PC-9 (cell line): ENCODE results near the gene SPRING1. TPM values are rescaled to one million over a fixed set of nuclear protein-coding genes. Genes with fewer than 3 reads are reported as not detected.

Source experiments
- BruUV-seq: library from RNA; stranded (reverse); fragments of 400-500 nt; replicated peaks from 2 replicates; lab custom pipeline; 2021; lab: Mats Ljungman, UMichigan
- CTCF ChIA-PET: fragments of 300-600 bp; sonication (Branson Sonifier 250); formaldehyde crosslinking; loops from one replicate; lab custom pipeline; 2022; ENCODE audit warnings: antibody characterized with exemption; lab: Charles Lee
- POLR2A ChIA-PET: fragments of 300-600 bp; sonication (Branson Sonifier 250); formaldehyde crosslinking; loops from one replicate; lab custom pipeline; 2022; ENCODE audit warnings: antibody characterized with exemption; ENCODE audit not compliant: unreplicated experiment; lab: Charles Lee
- DNase-seq, 2 experiments: peaks; one replicate each; pipeline versions ENCODE4 v3.0.0 to v3.0.0-alpha.2; 2015 to 2022; ENCODE audit warnings: mixed read lengths in 1 of 2
- H2AFZ ChIP-seq: fragments of 200-600 bp; sonication (generic); 2 replicates; pipeline ENCODE4 v1.8.1; 2017; ENCODE audit warnings: antibody characterized with exemption
- H3F3A ChIP-seq: fragments of 200-600 bp; sonication (generic); 2 replicates; pipeline ENCODE4 v1.8.1; 2017; ENCODE audit warnings: antibody characterized with exemption, mild to moderate bottlenecking, low read depth; ENCODE audit not compliant: insufficient read depth
- H3K27ac ChIP-seq: fragments of 200-600 bp; sonication (generic); 2 replicates; pipeline ENCODE4 v1.6.1; 2016; ENCODE audit warnings: mixed run types
- H3K27me3 ChIP-seq: fragments of 200-600 bp; sonication (generic); 2 replicates; pipeline ENCODE4 v1.6.1; 2016; ENCODE audit warnings: low read depth, mixed run types; ENCODE audit not compliant: insufficient read depth
- H3K36me3 ChIP-seq: fragments of 200-600 bp; sonication (generic); 2 replicates; pipeline ENCODE4 v1.6.1; 2016; ENCODE audit warnings: low read depth, mixed run types
- H3K4me1 ChIP-seq: fragments of 200-600 bp; sonication (generic); replicated peaks from 2 replicates; pipeline ENCODE4 v1.6.1; 2016; ENCODE audit warnings: mixed run types; ENCODE audit not compliant: insufficient read depth
- H3K4me2 ChIP-seq: fragments of 200-600 bp; sonication (generic); 2 replicates; pipeline ENCODE4 v1.6.1; 2017; ENCODE audit warnings: mixed run types
- H3K4me3 ChIP-seq: fragments of 200-600 bp; sonication (generic); 2 replicates; pipeline ENCODE4 v1.6.1; 2016; ENCODE audit warnings: mixed run types
- H3K79me2 ChIP-seq: fragments of 200-600 bp; sonication (generic); 2 replicates; pipeline ENCODE4 v1.6.1; 2017; ENCODE audit warnings: low read depth, mixed run types
- H3K9me2 ChIP-seq: fragments of 200-600 bp; sonication (generic); 2 replicates; pipeline ENCODE4 v1.8.1; 2017; ENCODE audit warnings: mild to moderate bottlenecking; ENCODE audit not compliant: insufficient read depth
- H3K9me3 ChIP-seq: fragments of 200-600 bp; sonication (generic); 2 replicates; pipeline ENCODE4 v1.8.1; 2016; ENCODE audit warnings: low read depth; ENCODE audit not compliant: insufficient read depth
- H4K20me1 ChIP-seq: fragments of 200-600 bp; sonication (generic); 2 replicates; pipeline ENCODE4 v1.8.1; 2017; ENCODE audit not compliant: insufficient read depth
- CTCF ChIP-seq: fragments of 200-600 bp; sonication (generic); conservative IDR thresholded peaks from 2 replicates; pipeline ENCODE4 v1.6.1; 2017; ENCODE audit warnings: mixed run types, antibody characterized with exemption, mild to moderate bottlenecking, moderate library complexity
- EZH2 ChIP-seq: fragments of 200-600 bp; sonication (generic); IDR thresholded peaks from 2 replicates; pipeline ENCODE4 v1.8.0; 2017; ENCODE audit warnings: antibody characterized with exemption, low read depth
- intact Hi-C: fragments of 100-400 bp; cut with micrococcal nuclease; formaldehyde crosslinking; loops from one replicate; pipeline ENCODE4 v1.10.0; 2022; ENCODE audit not compliant: unreplicated experiment
- total RNA-seq: library from RNA; stranded (reverse); gene quantifications from 2 replicates; pipeline ENCODE4 v1.2.3, GENCODE V29; 2021

The SPRING1 gene
- total RNA-seq, 1 experiment from 2014 or later, result 29.3 TPM

- BruUV-seq, result no TSS peak
- no peaks in the 10 kb centered on the region for H3K9me2 ChIP-seq
- no peak overlapping the region for H3K4me2 ChIP-seq
- no peak overlapping the region for H2AFZ ChIP-seq
- no peak for DNase-seq
- no peak overlapping the region for H3K4me3 ChIP-seq
- peaks cover 5% of the 10 kb centered on the region; the same call in 1 of the 2 replicates for H3K36me3 ChIP-seq
- H3K4me1 ChIP-seq, result peaks cover 13% of the 10 kb centered on the region
- intact Hi-C loops, result no loop called here
- CTCF ChIA-PET, result no interaction called here
- POLR2A ChIA-PET, result no interaction called here
- TF ChIP-seq EZH2 (no peak), CTCF (no peak)
- no peaks in the 10 kb centered on the region for H3K27me3 ChIP-seq
- H3F3A ChIP-seq, result 0 out of 2 replicates have a peak, but pooled peaks cover 7% of the 10 kb centered on the region
- H3K79me2 ChIP-seq, result 0 out of 2 replicates have a peak, but pooled peaks cover 12% of the 10 kb centered on the region
- no peaks in the 10 kb centered on the region for H3K9me3 ChIP-seq
- 0 out of 2 replicates have a peak, but pooled peaks cover 5% of the 10 kb centered on the region for H4K20me1 ChIP-seq
- no peak overlapping the region for H3K27ac ChIP-seq
These were observed 15.6 kb downstream of the SPRING1 start for GRCh38 chr12:116722245-116722644.

- Histone ChIP-seq H3K4me3 (no peak overlapping the region), H3K27me3 (no peaks in the 10 kb centered on the region), H3K27ac (no peak overlapping the region), H3K79me2 (0 out of 2 replicates have a peak, but pooled peaks cover 4% of the 10 kb centered on the region), H3K9me2 (no peaks in the 10 kb centered on the region), H3K36me3 (peaks cover 5% of the 10 kb centered on the region; the same call in 1 of the 2 replicates), H3K4me1 (peaks cover 13% of the 10 kb centered on the region), H3F3A (0 out of 2 replicates have a peak, but pooled peaks cover 7% of the 10 kb centered on the region), H3K9me3 (no peaks in the 10 kb centered on the region), H4K20me1 (0 out of 2 replicates have a peak, but pooled peaks cover 5% of the 10 kb centered on the region), H2AFZ (no peak overlapping the region), H3K4me2 (no peak overlapping the region)
- ChIA-PET POLR2A (no interaction called here), CTCF (no interaction called here)
- DNase-seq, result no peak
- BruUV-seq, result no TSS peak
- intact Hi-C loops, result no loop called here
- no peak for TF ChIP-seq EZH2
- no peak for TF ChIP-seq CTCF
These were observed 17.9 kb downstream of the SPRING1 start for GRCh38 chr12:116719731-116720528.

GRCh38 chr12:116718655-116719454, 19.0 kb downstream of the SPRING1 start:
- Histone ChIP-seq H3K36me3 (peaks cover 5% of the 10 kb centered on the region; the same call in 1 of the 2 replicates), H2AFZ (no peak overlapping the region), H4K20me1 (0 out of 2 replicates have a peak, but pooled peaks cover under 1% of the 10 kb centered on the region), H3F3A (0 out of 2 replicates have a peak, but pooled peaks cover 7% of the 10 kb centered on the region), H3K27me3 (no peaks in the 10 kb centered on the region), H3K4me3 (no peak overlapping the region), H3K4me2 (peak overlapping the region; percentile 23; the same call in 1 of the 2 replicates), H3K79me2 (no peaks in the 10 kb centered on the region), H3K4me1 (peaks cover 13% of the 10 kb centered on the region), H3K9me3 (no peaks in the 10 kb centered on the region), H3K27ac (no peak overlapping the region), H3K9me2 (no peaks in the 10 kb centered on the region)
- no peak for TF ChIP-seq CTCF
- TF ChIP-seq EZH2, result no peak
- ChIA-PET CTCF (interaction anchor here (0.7 kb wide), 1 partner anchor 417 kb away, joined by 3 read pairs; no protein-coding TSS in a partner anchor), POLR2A (interaction anchor here (0.6 kb wide), 1 partner anchor 259 kb away, joined by 5 read pairs; no protein-coding TSS in a partner anchor)
- intact Hi-C loops, result no loop called here
- BruUV-seq, result no TSS peak
- DNase-seq, result peak in 1 of 2 experiments; percentile 65
